GM12892 (cell line): Measurements from ENCODE around the gene SMC1A.

Source experiments
- POLR2A ChIP-seq: IDR thresholded peaks from 2 replicates; pipeline ENCODE4 v1.6.1; 2011; ENCODE audit warnings: low read depth, low read length, control low read depth
- POLR2AphosphoS5 ChIP-seq: IDR thresholded peaks from 2 replicates; pipeline ENCODE4 v1.6.1; 2011; ENCODE audit warnings: low read depth, low read length, control low read depth
- TAF1 ChIP-seq: IDR thresholded peaks from 2 replicates; pipeline ENCODE4 v1.6.1; 2011; ENCODE audit warnings: low read depth, mild to moderate bottlenecking, control low read depth, low read length, borderline replicate concordance

DNA sequence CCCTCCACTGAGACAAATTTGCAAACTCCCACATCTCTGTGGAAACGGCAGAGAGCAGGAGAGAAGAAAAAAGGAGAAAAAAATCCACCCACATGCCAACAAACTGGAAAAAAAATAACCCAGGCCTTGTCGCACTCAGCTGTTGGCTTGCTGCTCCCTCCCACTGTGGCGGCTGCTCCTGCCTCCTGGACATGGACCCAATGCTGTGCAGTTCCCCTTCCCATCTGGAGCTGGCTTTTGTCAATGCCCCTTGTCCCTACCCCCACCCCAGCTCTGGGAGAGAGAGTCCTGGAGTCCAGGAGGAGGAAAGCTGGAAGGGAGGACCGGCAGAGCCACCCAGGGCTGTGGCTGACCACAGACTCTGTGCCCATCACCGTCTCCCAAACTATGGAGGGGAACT is 90.2 kb downstream of the SMC1A start:
- no peak for TF ChIP-seq POLR2A
- no peak for TF ChIP-seq TAF1
- no peak for TF ChIP-seq POLR2AphosphoS5
